Hepatocyte (in vitro differentiated cells): ENCODE data around the gene ADAM12. TPM values are rescaled to one million over a fixed set of nuclear protein-coding genes. Genes with fewer than 3 reads are reported as not detected.

ENCODE experiments used
- DNase-seq: peaks from one replicate; pipeline ENCODE4 v3.0.0-alpha.2; 2016; ENCODE audit warnings: low spot score
- H2AFZ ChIP-seq: fragments of 200-600 bp; sonication (generic); 2 replicates; pipeline ENCODE4 v1.6.0; 2016; ENCODE audit warnings: antibody characterized with exemption, mild to moderate bottlenecking
- H3K27ac ChIP-seq: fragments of 200-600 bp; sonication (generic); 2 replicates; pipeline ENCODE4 v1.5.1; 2016; ENCODE audit warnings: mild to moderate bottlenecking
- H3K27me3 ChIP-seq: fragments of 200-600 bp; sonication (generic); 2 replicates; pipeline ENCODE4 v1.6.1; 2016
- H3K36me3 ChIP-seq: fragments of 200-600 bp; sonication (generic); replicated peaks from 2 replicates; pipeline ENCODE4 v1.5.1; 2016; ENCODE audit warnings: low read depth; ENCODE audit not compliant: insufficient read depth
- H3K4me1 ChIP-seq: fragments of 200-600 bp; sonication (generic); 2 replicates; pipeline ENCODE4 v1.5.1; 2016; ENCODE audit warnings: mild to moderate bottlenecking, moderate library complexity; ENCODE audit not compliant: insufficient read depth
- H3K4me2 ChIP-seq: fragments of 200-600 bp; sonication (generic); 2 replicates; pipeline ENCODE4 v1.6.0; 2016
- H3K4me3 ChIP-seq: fragments of 200-600 bp; sonication (generic); 2 replicates; pipeline ENCODE4 v1.5.1; 2016; ENCODE audit warnings: mild to moderate bottlenecking
- H3K79me2 ChIP-seq: fragments of 200-600 bp; sonication (generic); 2 replicates; pipeline ENCODE4 v1.6.0; 2017; ENCODE audit warnings: mild to moderate bottlenecking
- H3K9me2 ChIP-seq: fragments of 200-600 bp; sonication (generic); replicated peaks from 2 replicates; pipeline ENCODE4 v1.6.0; 2017; ENCODE audit warnings: mild to moderate bottlenecking; ENCODE audit not compliant: insufficient read depth
- H3K9me3 ChIP-seq: fragments of 200-600 bp; sonication (generic); 2 replicates; pipeline ENCODE4 v1.5.1; 2016; ENCODE audit warnings: low read depth, mild to moderate bottlenecking
- H4K20me1 ChIP-seq: fragments of 200-600 bp; sonication (generic); 2 replicates; pipeline ENCODE4 v1.6.0; 2016; ENCODE audit warnings: mild to moderate bottlenecking; ENCODE audit not compliant: insufficient read depth, poor library complexity, severe bottlenecking
- EZH2 ChIP-seq: fragments of 200-600 bp; sonication (generic); IDR thresholded peaks from 2 replicates; pipeline ENCODE4 v1.6.1; 2016; ENCODE audit warnings: antibody characterized with exemption, mild to moderate bottlenecking, borderline replicate concordance
- EZH2phosphoT487 ChIP-seq: fragments of 200-600 bp; sonication (generic); IDR thresholded peaks from one replicate; pipeline ENCODE4 v1.6.1; 2018; ENCODE audit warnings: antibody characterized with exemption, mild to moderate bottlenecking, low read depth, moderate library complexity; ENCODE audit not compliant: unreplicated experiment, severe bottlenecking
- WGBS: methylation state at CpG from one replicate; pipeline ENCODE4 v1.1.6; 2016; ENCODE audit warnings: low lambda C conversion rate; ENCODE audit errors: missing lambda C conversion rate; 5-methylcytosine and 5-hydroxymethylcytosine counted together
- polyA plus RNA-seq: library from polyadenylated mRNA; unstranded; fragments of >200 nt; fragmentation: Nextera tagmentation; extraction: Ambion mirVana; gene quantifications from 2 replicates; pipeline ENCODE4 v1.2.1, GENCODE V29; 2016
- total RNA-seq: library from RNA; depleted of rRNA; stranded (reverse); fragments of >200 nt; gene quantifications from 2 replicates; pipeline ENCODE4 v1.2.3, GENCODE V29; 2014
- TF ChIP-seq, protein P1 (sequence below): fragments of 200-600 bp; sonication (generic); IDR thresholded peaks from 2 replicates; pipeline ENCODE4 v1.5.1; 2016; ENCODE audit warnings: antibody characterized with exemption, mild to moderate bottlenecking; ENCODE audit not compliant: poor library complexity

Gene ADAM12
- total and polyA plus RNA-seq, 2 experiments from 2014 or later = 4.9 to 11.3 TPM

DNA sequence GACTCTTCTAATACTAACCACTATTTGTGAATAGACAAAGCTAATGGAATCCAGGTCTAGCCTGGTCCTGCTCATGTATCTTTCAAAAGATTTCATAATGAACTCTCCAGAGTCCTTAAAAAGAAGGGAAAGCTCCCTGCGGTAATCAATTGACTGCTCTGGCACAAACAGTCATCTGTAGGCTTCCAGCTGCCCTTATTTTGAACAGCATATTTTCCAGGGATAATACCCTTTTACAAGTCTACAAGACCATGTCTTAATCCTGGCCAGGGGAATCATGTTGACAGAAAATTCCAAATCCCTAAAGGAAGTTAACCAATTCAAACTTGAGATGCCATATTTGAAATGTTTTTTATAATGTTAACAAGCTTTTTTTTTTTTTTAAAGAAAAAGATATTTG, 34.6 kb downstream of the ADAM12 start:
- Histone ChIP-seq H2AFZ (no peak overlapping the region), H3K79me2 (no peaks in the 10 kb centered on the region), H3K27ac (no peak overlapping the region), H3K27me3 (no peaks in the 10 kb centered on the region), H3K4me1 (no peaks in the 10 kb centered on the region), H3K9me3 (no peaks in the 10 kb centered on the region), H3K4me3 (no peak overlapping the region), H4K20me1 (no peaks in the 10 kb centered on the region), H3K9me2 (no peaks in the 10 kb centered on the region), H3K4me2 (no peak overlapping the region), H3K36me3 (no peaks in the 10 kb centered on the region)
- no peak for DNase-seq
- WGBS = 73% methylated on average over 1 of the region's 1 CpG
- no peak for TF ChIP-seq EZH2phosphoT487

GRCh38 chr10:126352453-126352852, 35.8 kb downstream of the ADAM12 start:
- WGBS = 57% methylated on average over 4 of the region's 4 CpGs
- Histone ChIP-seq H2AFZ (no peak overlapping the region), H3K9me3 (no peaks in the 10 kb centered on the region), H3K27me3 (no peaks in the 10 kb centered on the region), H3K9me2 (no peaks in the 10 kb centered on the region), H3K36me3 (no peaks in the 10 kb centered on the region), H3K4me3 (no peak overlapping the region), H3K4me2 (no peak overlapping the region), H3K4me1 (no peaks in the 10 kb centered on the region), H3K79me2 (no peaks in the 10 kb centered on the region), H4K20me1 (no peaks in the 10 kb centered on the region), H3K27ac (no peak overlapping the region)
- no peak for TF ChIP-seq EZH2phosphoT487
- TF ChIP-seq EZH2 = no peak
- TF ChIP-seq, protein P1, sequence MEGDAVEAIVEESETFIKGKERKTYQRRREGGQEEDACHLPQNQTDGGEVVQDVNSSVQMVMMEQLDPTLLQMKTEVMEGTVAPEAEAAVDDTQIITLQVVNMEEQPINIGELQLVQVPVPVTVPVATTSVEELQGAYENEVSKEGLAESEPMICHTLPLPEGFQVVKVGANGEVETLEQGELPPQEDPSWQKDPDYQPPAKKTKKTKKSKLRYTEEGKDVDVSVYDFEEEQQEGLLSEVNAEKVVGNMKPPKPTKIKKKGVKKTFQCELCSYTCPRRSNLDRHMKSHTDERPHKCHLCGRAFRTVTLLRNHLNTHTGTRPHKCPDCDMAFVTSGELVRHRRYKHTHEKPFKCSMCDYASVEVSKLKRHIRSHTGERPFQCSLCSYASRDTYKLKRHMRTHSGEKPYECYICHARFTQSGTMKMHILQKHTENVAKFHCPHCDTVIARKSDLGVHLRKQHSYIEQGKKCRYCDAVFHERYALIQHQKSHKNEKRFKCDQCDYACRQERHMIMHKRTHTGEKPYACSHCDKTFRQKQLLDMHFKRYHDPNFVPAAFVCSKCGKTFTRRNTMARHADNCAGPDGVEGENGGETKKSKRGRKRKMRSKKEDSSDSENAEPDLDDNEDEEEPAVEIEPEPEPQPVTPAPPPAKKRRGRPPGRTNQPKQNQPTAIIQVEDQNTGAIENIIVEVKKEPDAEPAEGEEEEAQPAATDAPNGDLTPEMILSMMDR = no peak
- no peak for DNase-seq

DNA sequence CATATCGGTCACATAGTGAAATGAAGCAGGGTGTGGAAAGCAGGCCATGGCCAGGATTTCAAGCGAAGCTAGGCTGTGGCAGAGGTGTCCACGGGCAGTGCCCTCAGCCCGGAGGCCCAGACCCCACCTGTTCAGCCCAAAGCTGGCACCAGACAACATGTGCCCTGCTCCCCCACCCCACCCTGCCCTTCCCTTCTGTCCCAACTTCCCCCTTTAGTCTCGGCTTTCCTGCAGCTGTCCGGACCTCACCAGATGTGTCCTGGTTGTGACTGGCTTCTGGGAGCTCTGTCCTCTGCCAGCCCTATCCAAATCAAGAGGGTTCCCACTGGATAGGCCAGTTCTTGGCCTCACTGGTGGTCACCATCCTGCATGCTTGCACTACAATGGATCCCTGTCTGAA, 37.3 kb downstream of the ADAM12 start:
- Histone ChIP-seq H3K4me1 (no peaks in the 10 kb centered on the region), H3K9me2 (no peaks in the 10 kb centered on the region), H3K9me3 (no peaks in the 10 kb centered on the region), H2AFZ (no peak overlapping the region), H3K27me3 (no peaks in the 10 kb centered on the region), H3K79me2 (no peaks in the 10 kb centered on the region), H3K4me3 (no peak overlapping the region), H3K4me2 (no peak overlapping the region), H4K20me1 (no peaks in the 10 kb centered on the region), H3K27ac (no peak overlapping the region), H3K36me3 (no peaks in the 10 kb centered on the region)
- TF ChIP-seq, protein P1 = no peak
- TF ChIP-seq EZH2 = no peak
- TF ChIP-seq EZH2phosphoT487 = no peak
- WGBS = 88% methylated on average over 6 of the region's 6 CpGs
- no peak for DNase-seq

DNA sequence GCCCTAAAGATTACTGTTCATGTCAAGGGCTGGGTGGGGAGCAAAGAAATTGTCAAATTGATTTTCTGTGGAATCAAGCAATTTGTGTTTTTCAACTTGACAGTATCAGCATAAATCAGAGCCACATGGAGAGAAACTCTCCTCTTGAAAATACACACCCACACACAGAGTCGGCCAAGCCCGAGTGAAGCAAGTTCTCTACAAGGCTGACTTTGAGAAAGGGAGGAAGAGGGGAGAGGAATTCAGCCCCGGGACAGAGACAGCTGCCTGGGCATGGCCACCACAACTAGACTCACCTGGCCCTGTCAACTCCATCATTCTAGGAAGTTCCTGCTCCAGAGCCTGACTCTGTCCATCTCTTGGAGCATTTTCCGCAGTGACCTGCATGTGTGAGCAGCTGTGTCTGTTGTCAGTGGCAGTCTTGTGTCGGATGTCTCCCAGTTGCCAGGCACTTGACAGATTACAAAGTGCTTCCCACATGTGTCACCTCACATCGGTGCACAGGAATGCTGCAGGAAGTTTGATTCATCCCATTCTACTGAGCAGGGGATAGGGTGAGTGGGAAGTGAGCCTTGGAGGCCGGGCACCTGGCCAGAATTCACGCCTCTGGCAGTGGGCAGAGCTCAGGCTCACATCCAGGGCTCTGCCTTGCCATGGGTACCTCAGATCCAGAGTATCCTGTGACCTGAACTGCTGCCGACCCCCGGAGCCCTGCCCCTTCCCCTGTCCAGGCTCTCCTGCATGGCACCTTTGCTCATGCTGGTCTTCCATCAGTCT, 37.9 kb downstream of the ADAM12 start:
- H3K9me2 ChIP-seq = no peaks in the 10 kb centered on the region
- WGBS = 71% methylated on average over 10 of the region's 10 CpGs
- H3K36me3 ChIP-seq = no peaks in the 10 kb centered on the region
- no peaks in the 10 kb centered on the region for H4K20me1 ChIP-seq
- no peak for TF ChIP-seq EZH2phosphoT487
- no peak for TF ChIP-seq EZH2
- no peaks in the 10 kb centered on the region for H3K4me1 ChIP-seq
- no peak overlapping the region for H3K27ac ChIP-seq
- no peak overlapping the region for H3K4me3 ChIP-seq
- H3K4me2 ChIP-seq = no peak overlapping the region
- no peaks in the 10 kb centered on the region for H3K27me3 ChIP-seq
- DNase-seq = no peak
- H2AFZ ChIP-seq = no peak overlapping the region
- no peaks in the 10 kb centered on the region for H3K9me3 ChIP-seq
- no peaks in the 10 kb centered on the region for H3K79me2 ChIP-seq
